Colon (tissue), 2 donors: ENCODE data around the gene ASAP2.
"Not testable (repeated sequence)": the region's sequence is repeated elsewhere in the genome, so short reads cannot be mapped to it uniquely, and the experiment has no call there.

ENCODE experiments used
- FAIRE-seq: peaks from 2 replicates; lab custom pipeline; 2012; peaks lifted over from hg19 to GRCh38; lab: Jason Lieb, UNC
- donor health status: control.
- donor health status: control.

The ASAP2 gene

GRCh38 chr2:9251154-9252001 is 44.8 kb downstream of the ASAP2 start:
- no peak for FAIRE-seq

GRCh38 chr2:9252002-9252357 is 45.4 kb downstream of the ASAP2 start:
- no peak for FAIRE-seq

GRCh38 chr2:9255416-9255815 is 48.8 kb downstream of the ASAP2 start:
- FAIRE-seq, result no peak

- no peak for FAIRE-seq
These were observed 49.5 kb downstream of the ASAP2 start for GRCh38 chr2:9256147-9256546.

- no peak for FAIRE-seq
These were observed 50.0 kb downstream of the ASAP2 start for GRCh38 chr2:9256570-9257043.

- FAIRE-seq, result no peak
These were observed 51.9 kb downstream of the ASAP2 start for GRCh38 chr2:9258501-9258900.

GRCh38 chr2:9258953-9259399 is 52.4 kb downstream of the ASAP2 start:
- FAIRE-seq, result no peak

- FAIRE-seq, result no peak
These were observed 53.9 kb downstream of the ASAP2 start for GRCh38 chr2:9260464-9260918.

GRCh38 chr2:9261231-9261883 is 54.7 kb downstream of the ASAP2 start:
- FAIRE-seq, result no peak

- no peak for FAIRE-seq
These were observed 56.1 kb downstream of the ASAP2 start for GRCh38 chr2:9262671-9263171.

- no peak for FAIRE-seq
These were observed 56.8 kb downstream of the ASAP2 start for GRCh38 chr2:9263428-9263827.

GRCh38 chr2:9264301-9264700 is 57.7 kb downstream of the ASAP2 start:
- no peak for FAIRE-seq

GRCh38 chr2:9266711-9267110 is 60.1 kb downstream of the ASAP2 start:
- FAIRE-seq, result no peak

- FAIRE-seq, result not testable (repeated sequence)
These were observed 60.7 kb downstream of the ASAP2 start for GRCh38 chr2:9267286-9267685.

- no peak for FAIRE-seq
These were observed 61.9 kb downstream of the ASAP2 start for GRCh38 chr2:9268301-9269080.

- FAIRE-seq, result no peak
These were observed 62.7 kb downstream of the ASAP2 start for GRCh38 chr2:9269295-9269694.

GRCh38 chr2:9269695-9270360 is 63.2 kb downstream of the ASAP2 start:
- FAIRE-seq, result no peak

- FAIRE-seq, result no peak
These were observed 64.5 kb downstream of the ASAP2 start for GRCh38 chr2:9271091-9271490.

GRCh38 chr2:9271691-9272090 is 65.1 kb downstream of the ASAP2 start:
- FAIRE-seq, result no peak

- FAIRE-seq, result no peak
These were observed 67.0 kb downstream of the ASAP2 start for GRCh38 chr2:9273486-9274130.

GRCh38 chr2:9274701-9275343 is 68.2 kb downstream of the ASAP2 start:
- FAIRE-seq, result no peak
